ENCODE results near the gene PLCE1. TPM values are rescaled to one million over a fixed set of nuclear protein-coding genes. Genes with fewer than 3 reads are reported as not detected.

Gene PLCE1
- total and polyA plus RNA-seq, 2 donors (not counting 1 experiment from before 2014, with no cell fraction given), result 0.33 to 1.2 TPM

DNA sequence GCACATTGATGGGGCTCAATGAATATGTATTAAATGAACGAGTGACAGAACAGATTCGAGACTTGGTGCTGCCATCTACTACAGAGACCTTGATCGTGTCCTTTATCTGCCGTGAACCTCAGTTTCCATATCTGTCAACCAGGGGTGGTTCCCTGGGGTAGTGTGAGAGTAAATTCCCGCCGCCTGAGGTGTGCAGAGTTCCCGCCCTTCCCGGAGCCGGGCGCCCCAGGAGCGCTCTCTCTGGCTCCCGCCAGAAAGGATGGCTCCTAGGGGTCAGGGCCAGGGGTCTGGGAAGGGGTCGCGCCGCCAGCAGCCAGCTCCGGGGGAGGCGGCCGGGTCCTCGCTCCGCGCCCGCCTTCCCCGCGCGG lies 333 bp upstream of the PLCE1 start:
- no peak overlapping the region for H2AFZ ChIP-seq (ENCODE audit: low read length)
- no peak for DNase-seq (ENCODE audit: low read depth in 2 of 2)
- peaks cover 4% of the 10 kb centered on the region for H3K4me1 ChIP-seq (ENCODE audit: control insufficient read depth, extremely low read depth, insufficient read depth, low read length)
- TF ChIP-seq, protein P1, sequence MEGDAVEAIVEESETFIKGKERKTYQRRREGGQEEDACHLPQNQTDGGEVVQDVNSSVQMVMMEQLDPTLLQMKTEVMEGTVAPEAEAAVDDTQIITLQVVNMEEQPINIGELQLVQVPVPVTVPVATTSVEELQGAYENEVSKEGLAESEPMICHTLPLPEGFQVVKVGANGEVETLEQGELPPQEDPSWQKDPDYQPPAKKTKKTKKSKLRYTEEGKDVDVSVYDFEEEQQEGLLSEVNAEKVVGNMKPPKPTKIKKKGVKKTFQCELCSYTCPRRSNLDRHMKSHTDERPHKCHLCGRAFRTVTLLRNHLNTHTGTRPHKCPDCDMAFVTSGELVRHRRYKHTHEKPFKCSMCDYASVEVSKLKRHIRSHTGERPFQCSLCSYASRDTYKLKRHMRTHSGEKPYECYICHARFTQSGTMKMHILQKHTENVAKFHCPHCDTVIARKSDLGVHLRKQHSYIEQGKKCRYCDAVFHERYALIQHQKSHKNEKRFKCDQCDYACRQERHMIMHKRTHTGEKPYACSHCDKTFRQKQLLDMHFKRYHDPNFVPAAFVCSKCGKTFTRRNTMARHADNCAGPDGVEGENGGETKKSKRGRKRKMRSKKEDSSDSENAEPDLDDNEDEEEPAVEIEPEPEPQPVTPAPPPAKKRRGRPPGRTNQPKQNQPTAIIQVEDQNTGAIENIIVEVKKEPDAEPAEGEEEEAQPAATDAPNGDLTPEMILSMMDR (conservative IDR thresholded peaks at IDR 0.05 in 1 of 2, IDR thresholded peaks at IDR 0.05 in 1 of 2; ENCODE audit: low read depth in 1 of 2, low read length in 2 of 2), result no peak
- no peak for TF ChIP-seq EZH2 (IDR thresholded peaks at IDR 0.05; ENCODE audit: low read length, missing control alignments)
- H3K4me2 ChIP-seq (ENCODE audit: extremely low read depth, insufficient read depth, low read length), result peak overlapping the region; percentile 63
- peak overlapping the region; percentile 18 for H3K9ac ChIP-seq (ENCODE audit: insufficient read depth, low read length)
- no peaks in the 10 kb centered on the region for H3K9me3 ChIP-seq (ENCODE audit: control insufficient read depth, insufficient read depth, low read depth, low read length)
- no peak overlapping the region for H3K27ac ChIP-seq (ENCODE audit: insufficient read depth, low read length)
- no peaks in the 10 kb centered on the region for H4K20me1 ChIP-seq (ENCODE audit: control insufficient read depth, extremely low read depth, insufficient read depth, low read length)
- peak overlapping the region in 3 of 4 experiments; percentile 49 to 61 (median 51) for H3K4me3 ChIP-seq (replicated peaks in 1 of 4; ENCODE audit: control extremely low read depth in 1 of 4, insufficient read depth in 1 of 4, low read depth in 3 of 4, low read length in 4 of 4)
- no peaks in the 10 kb centered on the region for H3K79me2 ChIP-seq (ENCODE audit: control insufficient read depth, insufficient read depth, low read length)
- no peaks in the 10 kb centered on the region for H3K36me3 ChIP-seq (ENCODE audit: control insufficient read depth, insufficient read depth, low read length)
- peaks cover 10% of the 10 kb centered on the region for H3K27me3 ChIP-seq (ENCODE audit: control insufficient read depth, insufficient read depth, low read length)

DNA sequence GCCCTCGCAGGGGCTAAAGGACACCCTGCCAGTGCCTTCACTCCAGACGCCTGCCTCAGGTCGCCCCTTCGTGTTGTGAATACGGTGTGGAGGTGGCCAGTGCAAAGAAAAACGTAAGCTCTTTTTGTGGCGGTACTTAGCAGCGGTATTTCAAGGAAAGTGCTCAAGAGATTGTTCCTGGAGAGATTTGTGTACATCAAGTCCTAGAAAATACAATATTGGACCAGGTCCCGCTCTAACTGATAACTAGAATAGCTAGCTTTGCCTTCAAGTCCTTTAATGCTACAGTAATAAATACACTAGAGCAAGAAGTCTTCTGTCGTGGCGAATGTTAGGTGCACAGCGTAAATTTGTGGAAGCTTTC lies 689 bp downstream of the PLCE1 start:
- peak overlapping the region in 3 of 4 experiments; percentile 51 to 61 (median 61) for H3K4me3 ChIP-seq (replicated peaks in 1 of 4; ENCODE audit: control extremely low read depth in 1 of 4, insufficient read depth in 1 of 4, low read depth in 3 of 4, low read length in 4 of 4)
- peaks cover 8% of the 10 kb centered on the region for H3K4me1 ChIP-seq (ENCODE audit: control insufficient read depth, extremely low read depth, insufficient read depth, low read length)
- no peak for DNase-seq (ENCODE audit: low read depth in 2 of 2)
- H3K4me2 ChIP-seq (ENCODE audit: extremely low read depth, insufficient read depth, low read length), result peak overlapping the region; percentile 82
- no peaks in the 10 kb centered on the region for H3K79me2 ChIP-seq (ENCODE audit: control insufficient read depth, insufficient read depth, low read length)
- no peaks in the 10 kb centered on the region for H3K9me3 ChIP-seq (ENCODE audit: control insufficient read depth, insufficient read depth, low read depth, low read length)
- H3K27me3 ChIP-seq (ENCODE audit: control insufficient read depth, insufficient read depth, low read length), result peaks cover 10% of the 10 kb centered on the region
- no peaks in the 10 kb centered on the region for H4K20me1 ChIP-seq (ENCODE audit: control insufficient read depth, extremely low read depth, insufficient read depth, low read length)
- H3K27ac ChIP-seq (ENCODE audit: insufficient read depth, low read length), result no peak overlapping the region
- TF ChIP-seq EZH2 (IDR thresholded peaks at IDR 0.05; ENCODE audit: low read length, missing control alignments), result peak; percentile 36
- TF ChIP-seq, protein P1 (conservative IDR thresholded peaks at IDR 0.05 in 1 of 2, IDR thresholded peaks at IDR 0.05 in 1 of 2; ENCODE audit: low read depth in 1 of 2, low read length in 2 of 2), result no peak
- H3K36me3 ChIP-seq (ENCODE audit: control insufficient read depth, insufficient read depth, low read length), result no peaks in the 10 kb centered on the region
- no peak overlapping the region for H2AFZ ChIP-seq (ENCODE audit: low read length)
- H3K9ac ChIP-seq (ENCODE audit: insufficient read depth, low read length), result no peak overlapping the region

DNA sequence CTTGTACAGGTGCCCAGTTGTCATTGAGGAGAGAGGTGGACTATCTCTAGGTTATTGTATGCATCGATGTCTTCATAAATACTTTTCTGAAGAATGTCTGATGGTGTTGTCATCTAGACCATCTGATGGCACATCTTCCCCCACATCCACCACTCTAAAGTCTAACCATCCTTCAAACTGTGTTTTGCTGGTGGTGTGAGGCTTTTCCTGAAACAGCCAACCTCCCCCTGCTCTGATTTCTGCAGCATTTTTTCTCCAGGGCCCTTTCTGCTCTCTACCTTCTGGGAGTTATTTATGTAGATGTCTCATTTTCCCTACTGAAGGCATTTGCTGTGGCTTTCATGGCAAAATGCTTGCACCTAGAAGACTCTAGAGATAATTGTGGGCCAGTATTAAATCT lies 1.5 kb downstream of the PLCE1 start:
- no peak overlapping the region for H3K9ac ChIP-seq (ENCODE audit: insufficient read depth, low read length)
- no peak overlapping the region for H3K27ac ChIP-seq (ENCODE audit: insufficient read depth, low read length)
- no peaks in the 10 kb centered on the region for H3K9me3 ChIP-seq (ENCODE audit: control insufficient read depth, insufficient read depth, low read depth, low read length)
- no peak for TF ChIP-seq EZH2 (IDR thresholded peaks at IDR 0.05; ENCODE audit: low read length, missing control alignments)
- TF ChIP-seq, protein P1 (conservative IDR thresholded peaks at IDR 0.05 in 1 of 2, IDR thresholded peaks at IDR 0.05 in 1 of 2; ENCODE audit: low read depth in 1 of 2, low read length in 2 of 2), result no peak
- H3K79me2 ChIP-seq (ENCODE audit: control insufficient read depth, insufficient read depth, low read length), result no peaks in the 10 kb centered on the region
- no peak for DNase-seq (ENCODE audit: low read depth in 2 of 2)
- H3K4me1 ChIP-seq (ENCODE audit: control insufficient read depth, extremely low read depth, insufficient read depth, low read length), result peaks cover 12% of the 10 kb centered on the region
- no peak overlapping the region for H2AFZ ChIP-seq (ENCODE audit: low read length)
- no peaks in the 10 kb centered on the region for H3K36me3 ChIP-seq (ENCODE audit: control insufficient read depth, insufficient read depth, low read length)
- no peaks in the 10 kb centered on the region for H4K20me1 ChIP-seq (ENCODE audit: control insufficient read depth, extremely low read depth, insufficient read depth, low read length)
- H3K4me2 ChIP-seq (ENCODE audit: extremely low read depth, insufficient read depth, low read length), result no peak overlapping the region
- no peak overlapping the region for H3K4me3 ChIP-seq (replicated peaks in 1 of 4; ENCODE audit: control extremely low read depth in 1 of 4, insufficient read depth in 1 of 4, low read depth in 3 of 4, low read length in 4 of 4)
- peaks cover 10% of the 10 kb centered on the region for H3K27me3 ChIP-seq (ENCODE audit: control insufficient read depth, insufficient read depth, low read length)
